Spleen (tissue), 11 donors: ENCODE data around the gene GGPS1. TPM values are rescaled to one million over a fixed set of nuclear protein-coding genes. Genes with fewer than 3 reads are reported as not detected.
A peak's percentile ranks its signal among the peaks of the same experiment; 100 is the strongest.

Experiments used
- DNase-seq: peaks from one replicate; pipeline ENCODE4 v3.0.0-alpha.2; 2020
- H3K27ac ChIP-seq, 8 donors: fragments of 200-600 bp; sonication (generic) in 7 of 8; 1 replicate in 4 of 8; 2 replicates in 4 of 8; pipeline versions ENCODE4 v1.5.0 to v1.8.0; 2016 to 2021; ENCODE audit warnings: inconsistent platforms in 4 of 8, mild to moderate bottlenecking in 4 of 8, moderate library complexity in 1 of 8
- H3K27me3 ChIP-seq, 7 donors: fragments of 200-600 bp; sonication (generic) in 6 of 7; replicated peaks in 1 of 7; 1 replicate in 4 of 7; 2 replicates in 3 of 7; pipeline versions ENCODE4 v1.5.0 to v1.8.0; 2016 to 2021; ENCODE audit warnings: inconsistent platforms in 3 of 7, mild to moderate bottlenecking in 1 of 7
- H3K36me3 ChIP-seq, 6 donors: fragments of 200-600 bp; sonication (generic) in 5 of 6; 1 replicate in 4 of 6; 2 replicates in 2 of 6; pipeline versions ENCODE4 v1.5.0 to v1.8.0; 2016 to 2021; ENCODE audit warnings: inconsistent platforms in 2 of 6
- H3K4me1 ChIP-seq, 6 donors: fragments of 200-600 bp; sonication (generic) in 5 of 6; 1 replicate in 3 of 6; 2 replicates in 3 of 6; pipeline versions ENCODE4 v1.5.0 to v1.8.0; 2016 to 2021; ENCODE audit warnings: inconsistent platforms in 3 of 6
- H3K4me3 ChIP-seq, 8 donors: fragments of 200-600 bp; sonication (generic) in 7 of 8; 1 replicate in 4 of 8; 2 replicates in 4 of 8; pipeline versions ENCODE4 v1.5.0 to v1.8.0; 2016 to 2021; ENCODE audit warnings: inconsistent platforms in 4 of 8, mild to moderate bottlenecking in 4 of 8, moderate library complexity in 2 of 8
- H3K9me3 ChIP-seq, 8 donors: fragments of 200-600 bp; sonication (generic) in 7 of 8; 1 replicate in 4 of 8; 2 replicates in 4 of 8; pipeline versions ENCODE4 v1.5.0 to v1.8.0; 2016 to 2021; ENCODE audit warnings: inconsistent platforms in 4 of 8
- CTCF ChIP-seq, 11 experiments: fragments of 200-600 bp in 7 of 11; fragments of 450-650 bp in 4 of 11; sonication (generic) in 4 of 11; IDR thresholded peaks in 8 of 11; conservative IDR thresholded peaks in 3 of 11; 1 replicate in 7 of 11; 2 replicates in 4 of 11; pipeline versions ENCODE4 v1.4.0 to v1.8.0; 2016 to 2021; ENCODE audit warnings: antibody characterized with exemption in 11 of 11, inconsistent platforms in 4 of 11, mild to moderate bottlenecking in 1 of 11
- POLR2A ChIP-seq, 3 donors: fragments of 450-650 bp; IDR thresholded peaks; one replicate each; pipeline ENCODE4 v1.5.1; 2017; ENCODE audit warnings: antibody characterized with exemption in 3 of 3, mild to moderate bottlenecking in 1 of 3
- POLR2AphosphoS5 ChIP-seq, 3 donors: sonication (generic); formaldehyde crosslinking; IDR thresholded peaks; one replicate each; pipeline ENCODE4 v1.5.1; 2017; ENCODE audit warnings: antibody characterized with exemption in 3 of 3
- WGBS, 5 donors: extraction: QIAGEN DNeasy Blood & Tissue Kit in 3 of 5; methylation state at CpG; one replicate each; pipeline versions ENCODE4 v1.1.5 to v1.1.7; 2013 to 2018; 5-methylcytosine and 5-hydroxymethylcytosine counted together
- intact Hi-C: fragments of 100-400 bp; cut with DNase I; formaldehyde crosslinking; loops from one replicate; pipeline ENCODE4 v1.15.0; 2023; ENCODE audit warnings: low total_unique reads
- polyA plus RNA-seq, 3 donors: library from polyadenylated mRNA; stranded (reverse); fragments of 200-250 nt; gene quantifications; one replicate each; pipeline ENCODE4 v1.2.1, GENCODE V29; 2013
- total RNA-seq, 7 donors: library from RNA; depleted of rRNA in 3 of 7; stranded (reverse); fragments of >200 nt in 3 of 7; fragmentation: NEBNext Ultra II Directional in 4 of 7; extraction: Animal tissue kit (Norgen Biotek cat#: 25700) in 4 of 7; gene quantifications; one replicate each; pipeline versions ENCODE4 v1.1.0 to v1.2.1, GENCODE V29; 2016 to 2021
- donor health status: healthy with polysubstance abuse.
- donor health status: DM: no; HTN: no; CAD: no; lungs with moderate emphysema.
- donor health status: DM: no; HTN: no; CAD: no.
- donor health status: Bipolar disorder and iron deficiency.
- donor health status: healthy.
- donor health status: DM: no; HTN: no; CAD: no.
- donor health status: DM: yes; HTN: yes; CAD: no.

Gene GGPS1
- total and polyA plus RNA-seq, 10 donors, result 23.6 to 34.9 (median 25.8) TPM

- H3K36me3 ChIP-seq, result no peaks in the 10 kb centered on the region
- intact Hi-C loops, result no loop called here
- H3K27ac ChIP-seq, result no peak overlapping the region
- H3K27me3 ChIP-seq, result no peaks in the 10 kb centered on the region
- peaks cover 15 to 100% (median 84%) of the 10 kb centered on the region in 6 donors for H3K4me1 ChIP-seq
- no peak for DNase-seq
- TF ChIP-seq POLR2AphosphoS5 (IDR thresholded peaks at IDR 0.05), result no peak
- TF ChIP-seq POLR2A (IDR thresholded peaks at IDR 0.05), result no peak
- no peak for TF ChIP-seq CTCF (IDR thresholded peaks at IDR 0.05 in 8 of 11, conservative IDR thresholded peaks at IDR 0.05 in 3 of 11)
- 90 to 95% (median 92%) methylated on average over 12 of the region's 12 CpGs for WGBS, 5 donors
- H3K9me3 ChIP-seq, result peaks cover 0 to 3% (median 0%) of the 10 kb centered on the region in 8 donors
- H3K4me3 ChIP-seq, result no peak overlapping the region
Observed at GRCh38 chr1:235290740-235291502, 37.4 kb upstream of the GGPS1 start.

GRCh38 chr1:235291599-235292091, 36.7 kb upstream of the GGPS1 start:
- DNase-seq, result no peak
- H3K4me3 ChIP-seq, result no peak overlapping the region
- 62 to 78% (median 64%) methylated on average over 6 of the region's 6 CpGs for WGBS, 5 donors
- H3K4me1 ChIP-seq, result peaks cover 15 to 98% (median 77%) of the 10 kb centered on the region in 6 donors
- no peaks in the 10 kb centered on the region for H3K36me3 ChIP-seq
- no peaks in the 10 kb centered on the region for H3K27me3 ChIP-seq
- TF ChIP-seq POLR2AphosphoS5 (IDR thresholded peaks at IDR 0.05) (no peak), POLR2A (IDR thresholded peaks at IDR 0.05) (no peak), CTCF (IDR thresholded peaks at IDR 0.05 in 8 of 11, conservative IDR thresholded peaks at IDR 0.05 in 3 of 11) (no peak)
- peaks cover 0 to 10% (median 5%) of the 10 kb centered on the region in 8 donors for H3K9me3 ChIP-seq
- intact Hi-C loops, result no loop called here
- peak overlapping the region in 1 of 8 donors; percentile 20 for H3K27ac ChIP-seq

GRCh38 chr1:235292790-235293189, 35.6 kb upstream of the GGPS1 start:
- no peaks in the 10 kb centered on the region for H3K27me3 ChIP-seq
- no peak overlapping the region for H3K4me3 ChIP-seq
- intact Hi-C loops, result no loop called here
- H3K27ac ChIP-seq, result no peak overlapping the region
- no peak for DNase-seq
- TF ChIP-seq POLR2AphosphoS5 (IDR thresholded peaks at IDR 0.05) (no peak), CTCF (IDR thresholded peaks at IDR 0.05 in 8 of 11, conservative IDR thresholded peaks at IDR 0.05 in 3 of 11) (no peak), POLR2A (IDR thresholded peaks at IDR 0.05) (no peak)
- H3K9me3 ChIP-seq, result peaks cover 0 to 20% (median 10%) of the 10 kb centered on the region in 8 donors
- no peaks in the 10 kb centered on the region for H3K36me3 ChIP-seq
- 90 to 95% (median 93%) methylated on average over 4 of the region's 4 CpGs for WGBS, 5 donors
- peaks cover 9 to 97% (median 69%) of the 10 kb centered on the region in 6 donors for H3K4me1 ChIP-seq

- H3K4me1 ChIP-seq, result peaks cover 8 to 97% (median 69%) of the 10 kb centered on the region in 6 donors
- no peak for TF ChIP-seq POLR2A (IDR thresholded peaks at IDR 0.05)
- TF ChIP-seq POLR2AphosphoS5 (IDR thresholded peaks at IDR 0.05), result no peak
- TF ChIP-seq CTCF (IDR thresholded peaks at IDR 0.05 in 8 of 11, conservative IDR thresholded peaks at IDR 0.05 in 3 of 11), result no peak
- no peak overlapping the region for H3K4me3 ChIP-seq
- DNase-seq, result no peak
- H3K9me3 ChIP-seq, result peaks cover 0 to 20% (median 10%) of the 10 kb centered on the region in 8 donors
- no peak overlapping the region for H3K27ac ChIP-seq
- intact Hi-C loops, result no loop called here
- no peaks in the 10 kb centered on the region for H3K36me3 ChIP-seq
- H3K27me3 ChIP-seq, result no peaks in the 10 kb centered on the region
Observed at GRCh38 chr1:235293322-235293942, 34.9 kb upstream of the GGPS1 start.
